ENCODE data around the gene ZNF611. TPM values are rescaled to one million over a fixed set of nuclear protein-coding genes. Genes with fewer than 3 reads are reported as not detected.

Gene ZNF611
- total RNA-seq, 1 donor from 2014 or later, result 24.7 TPM

DNA sequence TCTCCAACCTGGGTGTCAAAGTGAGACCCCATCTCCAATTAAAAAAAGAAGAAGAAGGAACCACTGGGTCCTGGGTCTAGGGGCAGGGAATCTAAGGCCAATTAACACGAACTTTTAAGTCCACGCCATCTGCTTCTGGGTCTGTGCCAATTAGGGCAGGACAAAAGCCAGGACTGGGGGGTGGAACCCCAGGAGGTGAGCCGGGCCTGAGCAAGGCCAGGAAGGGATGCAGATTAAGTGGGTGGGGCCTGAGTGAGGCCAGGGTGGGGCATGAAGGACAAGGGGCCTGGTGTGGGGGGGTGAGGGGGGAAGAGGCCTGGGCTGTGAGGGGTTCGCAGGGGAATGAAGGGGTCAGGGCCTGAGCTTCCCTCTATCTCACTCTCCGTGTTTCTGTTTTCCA lies 70.4 kb downstream of the ZNF611 start:
- peak overlapping the region; percentile 69 for H3K27ac Mint-ChIP-seq
- peaks cover 40% of the 10 kb centered on the region for H3K36me3 Mint-ChIP-seq
- no peak overlapping the region for H3K4me3 Mint-ChIP-seq
- H3K9me3 Mint-ChIP-seq, result no peaks in the 10 kb centered on the region
- DNase-seq (ENCODE audit: extremely low spot score, unreplicated experiment), result no peak
- TF ChIP-seq, protein P1, sequence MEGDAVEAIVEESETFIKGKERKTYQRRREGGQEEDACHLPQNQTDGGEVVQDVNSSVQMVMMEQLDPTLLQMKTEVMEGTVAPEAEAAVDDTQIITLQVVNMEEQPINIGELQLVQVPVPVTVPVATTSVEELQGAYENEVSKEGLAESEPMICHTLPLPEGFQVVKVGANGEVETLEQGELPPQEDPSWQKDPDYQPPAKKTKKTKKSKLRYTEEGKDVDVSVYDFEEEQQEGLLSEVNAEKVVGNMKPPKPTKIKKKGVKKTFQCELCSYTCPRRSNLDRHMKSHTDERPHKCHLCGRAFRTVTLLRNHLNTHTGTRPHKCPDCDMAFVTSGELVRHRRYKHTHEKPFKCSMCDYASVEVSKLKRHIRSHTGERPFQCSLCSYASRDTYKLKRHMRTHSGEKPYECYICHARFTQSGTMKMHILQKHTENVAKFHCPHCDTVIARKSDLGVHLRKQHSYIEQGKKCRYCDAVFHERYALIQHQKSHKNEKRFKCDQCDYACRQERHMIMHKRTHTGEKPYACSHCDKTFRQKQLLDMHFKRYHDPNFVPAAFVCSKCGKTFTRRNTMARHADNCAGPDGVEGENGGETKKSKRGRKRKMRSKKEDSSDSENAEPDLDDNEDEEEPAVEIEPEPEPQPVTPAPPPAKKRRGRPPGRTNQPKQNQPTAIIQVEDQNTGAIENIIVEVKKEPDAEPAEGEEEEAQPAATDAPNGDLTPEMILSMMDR (conservative IDR thresholded peaks at IDR 0.05), result no peak
- H3K27me3 Mint-ChIP-seq, result no peaks in the 10 kb centered on the region
- H3K4me1 Mint-ChIP-seq (ENCODE audit: unreplicated experiment), result peaks cover 9% of the 10 kb centered on the region

DNA sequence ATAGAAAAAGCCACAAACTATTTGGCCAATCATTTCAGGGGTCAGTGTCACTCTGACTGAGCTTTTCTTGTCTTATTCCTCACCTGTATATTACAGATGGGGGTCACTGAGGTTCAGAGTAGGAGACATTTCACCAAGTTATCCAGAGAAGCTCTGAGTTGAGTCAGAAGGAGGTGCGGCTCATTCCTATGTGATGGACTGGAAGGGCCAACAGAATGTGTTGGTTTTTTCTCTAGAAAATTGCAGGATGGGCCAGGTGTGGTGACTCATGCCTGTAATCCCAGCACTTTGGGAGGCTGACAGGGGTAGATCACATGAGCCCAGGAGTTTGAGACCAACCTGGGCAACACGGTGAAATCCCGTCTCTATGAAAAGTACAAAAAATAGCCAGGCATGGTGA lies 72.2 kb downstream of the ZNF611 start:
- H3K9me3 Mint-ChIP-seq, result no peaks in the 10 kb centered on the region
- H3K4me3 Mint-ChIP-seq, result no peak overlapping the region
- H3K27me3 Mint-ChIP-seq, result no peaks in the 10 kb centered on the region
- peaks cover 9% of the 10 kb centered on the region for H3K4me1 Mint-ChIP-seq (ENCODE audit: unreplicated experiment)
- H3K27ac Mint-ChIP-seq, result peak overlapping the region; percentile 34
- H3K36me3 Mint-ChIP-seq, result peaks cover 39% of the 10 kb centered on the region
- TF ChIP-seq, protein P1 (conservative IDR thresholded peaks at IDR 0.05), result no peak
- DNase-seq (ENCODE audit: extremely low spot score, unreplicated experiment), result no peak

DNA sequence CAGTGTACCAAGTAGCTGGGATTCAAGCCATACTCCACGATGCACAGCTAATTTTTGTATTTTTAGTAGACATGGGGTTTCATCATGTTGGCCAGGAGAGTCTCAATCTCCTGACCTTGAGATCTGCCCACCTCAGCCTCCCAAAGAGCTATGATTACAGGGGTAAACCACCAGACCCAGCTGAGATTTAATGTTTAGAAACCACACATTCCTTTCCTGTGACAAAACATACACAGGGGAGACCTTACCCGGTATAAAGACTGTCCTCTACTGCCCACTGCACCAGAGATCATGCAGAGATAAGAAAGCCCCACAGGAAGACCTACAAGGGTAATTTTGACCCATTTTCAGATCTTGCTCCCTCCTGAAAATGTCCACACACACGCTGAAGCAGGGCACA lies 73.9 kb downstream of the ZNF611 start:
- no peaks in the 10 kb centered on the region for H3K9me3 Mint-ChIP-seq
- peaks cover 9% of the 10 kb centered on the region for H3K4me1 Mint-ChIP-seq (ENCODE audit: unreplicated experiment)
- peaks cover 34% of the 10 kb centered on the region for H3K36me3 Mint-ChIP-seq
- TF ChIP-seq, protein P1 (conservative IDR thresholded peaks at IDR 0.05), result no peak
- H3K27me3 Mint-ChIP-seq, result no peaks in the 10 kb centered on the region
- H3K27ac Mint-ChIP-seq, result peak overlapping the region; percentile 72
- DNase-seq (ENCODE audit: extremely low spot score, unreplicated experiment), result no peak
- H3K4me3 Mint-ChIP-seq, result no peak overlapping the region

DNA sequence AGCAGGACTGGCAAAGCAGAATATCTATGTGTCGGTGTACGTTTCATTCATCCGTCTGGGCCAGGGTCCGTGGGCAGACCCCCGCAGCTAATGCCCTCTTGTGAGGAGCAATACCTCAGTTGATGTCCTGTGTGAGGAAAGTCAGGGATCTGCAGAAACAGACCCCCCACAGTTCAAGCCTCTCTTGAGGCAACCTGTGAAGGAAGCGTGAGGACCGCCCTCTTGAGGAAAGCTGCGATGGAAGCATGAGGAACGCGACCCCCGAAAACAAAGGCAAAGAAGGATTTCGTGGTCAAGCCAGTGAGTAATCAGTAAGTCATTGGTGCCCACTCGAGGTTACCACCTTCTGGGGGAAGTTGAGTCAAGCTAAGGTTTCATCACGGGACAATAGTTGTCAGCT lies 75.8 kb downstream of the ZNF611 start:
- TF ChIP-seq, protein P1 (conservative IDR thresholded peaks at IDR 0.05), result no peak
- no peak overlapping the region for H3K27ac Mint-ChIP-seq
- DNase-seq (ENCODE audit: extremely low spot score, unreplicated experiment), result no peak
- H3K9me3 Mint-ChIP-seq, result no peaks in the 10 kb centered on the region
- H3K4me3 Mint-ChIP-seq, result no peak overlapping the region
- H3K27me3 Mint-ChIP-seq, result no peaks in the 10 kb centered on the region
- H3K4me1 Mint-ChIP-seq (ENCODE audit: unreplicated experiment), result no peaks in the 10 kb centered on the region
- H3K36me3 Mint-ChIP-seq, result peaks cover 45% of the 10 kb centered on the region

DNA sequence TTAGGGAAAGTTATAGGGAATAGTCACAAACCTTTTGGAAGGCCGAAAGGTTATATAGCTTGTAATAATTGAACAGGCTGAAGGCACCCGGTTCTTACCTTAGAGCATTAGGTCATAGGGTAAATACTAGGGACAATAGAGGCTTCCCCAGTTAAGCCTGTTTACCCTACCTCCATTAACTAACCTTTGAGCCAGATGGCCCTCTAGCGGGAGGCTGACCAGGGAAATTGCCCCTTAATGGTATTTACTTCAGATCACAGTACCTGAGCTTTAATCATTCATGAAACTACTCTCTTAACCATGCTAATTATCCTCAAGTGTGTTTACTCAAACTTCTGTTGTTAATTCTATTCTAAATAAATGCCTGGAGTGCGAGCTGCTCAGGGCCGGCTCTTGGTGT lies 76.2 kb downstream of the ZNF611 start:
- H3K27ac Mint-ChIP-seq, result no peak overlapping the region
- H3K36me3 Mint-ChIP-seq, result peaks cover 49% of the 10 kb centered on the region
- no peak overlapping the region for H3K4me3 Mint-ChIP-seq
- TF ChIP-seq, protein P1 (conservative IDR thresholded peaks at IDR 0.05), result no peak
- no peaks in the 10 kb centered on the region for H3K4me1 Mint-ChIP-seq (ENCODE audit: unreplicated experiment)
- no peak for DNase-seq (ENCODE audit: extremely low spot score, unreplicated experiment)
- no peaks in the 10 kb centered on the region for H3K27me3 Mint-ChIP-seq
- H3K9me3 Mint-ChIP-seq, result no peaks in the 10 kb centered on the region

DNA sequence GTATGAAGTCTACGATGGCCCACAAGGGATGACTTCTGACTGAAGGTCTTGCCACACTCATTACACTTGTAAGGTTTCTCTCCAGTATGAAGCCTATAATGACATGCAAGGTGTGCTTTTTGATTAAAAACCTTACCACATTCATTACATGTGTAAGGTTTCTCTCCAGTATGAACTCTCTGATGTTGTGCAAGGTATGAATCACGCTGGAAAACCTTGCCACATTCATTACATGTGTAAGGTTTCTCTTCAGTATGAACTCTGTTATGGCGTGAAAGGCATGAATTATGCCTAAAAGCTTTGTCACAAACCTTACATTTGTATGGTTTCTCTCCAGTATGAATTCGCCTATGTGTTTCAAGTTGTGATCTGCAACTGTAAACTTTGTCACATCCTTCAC lies 81.7 kb downstream of the ZNF611 start:
- H3K4me3 Mint-ChIP-seq, result no peak overlapping the region
- no peaks in the 10 kb centered on the region for H3K27me3 Mint-ChIP-seq
- peaks cover 64% of the 10 kb centered on the region for H3K36me3 Mint-ChIP-seq
- peaks cover 12% of the 10 kb centered on the region for H3K9me3 Mint-ChIP-seq
- no peak for DNase-seq (ENCODE audit: extremely low spot score, unreplicated experiment)
- H3K4me1 Mint-ChIP-seq (ENCODE audit: unreplicated experiment), result no peaks in the 10 kb centered on the region
- TF ChIP-seq, protein P1 (conservative IDR thresholded peaks at IDR 0.05), result no peak
- peak overlapping the region; percentile 96 for H3K27ac Mint-ChIP-seq
